ENCODE data around the gene PRM2.

DNA sequence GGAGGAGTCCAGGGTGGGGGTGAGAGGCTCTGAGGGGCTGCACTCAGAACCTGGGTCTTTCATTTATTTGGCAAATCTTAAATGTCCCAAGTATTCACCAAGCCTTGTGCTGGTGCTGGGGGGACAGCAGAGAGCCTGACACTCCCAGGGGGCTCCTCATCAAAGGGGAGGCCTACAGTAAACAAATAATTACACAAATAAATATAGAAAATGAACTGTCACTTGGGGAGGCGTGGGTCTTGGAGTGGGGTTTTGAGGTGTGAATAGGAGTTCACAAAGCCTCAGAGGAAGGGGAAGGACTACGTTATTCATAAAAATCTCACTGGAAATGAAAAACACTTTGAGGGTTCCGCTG is 20.0 kb upstream of the PRM2 start:
- TF ChIP-seq RAD21 (IDR thresholded peaks at IDR 0.05; ENCODE audit: low read length) (no peak), CTCF (IDR thresholded peaks at IDR 0.05) (no peak), CHD2 (IDR thresholded peaks at IDR 0.05; ENCODE audit: low read length, partially characterized antibody) (no peak), SMC3 (IDR thresholded peaks at IDR 0.05; ENCODE audit: low read depth, low read length) (no peak), MXI1 (IDR thresholded peaks at IDR 0.05; ENCODE audit: low read depth, low read length) (no peak), NRF1 (IDR thresholded peaks at IDR 0.05; ENCODE audit: low read depth, low read length) (no peak), EZH2phosphoT487 (IDR thresholded peaks at IDR 0.05; ENCODE audit: borderline replicate concordance, low read depth) (no peak), JUND (IDR thresholded peaks at IDR 0.05) (no peak)
- TF ChIP-seq, protein P1, sequence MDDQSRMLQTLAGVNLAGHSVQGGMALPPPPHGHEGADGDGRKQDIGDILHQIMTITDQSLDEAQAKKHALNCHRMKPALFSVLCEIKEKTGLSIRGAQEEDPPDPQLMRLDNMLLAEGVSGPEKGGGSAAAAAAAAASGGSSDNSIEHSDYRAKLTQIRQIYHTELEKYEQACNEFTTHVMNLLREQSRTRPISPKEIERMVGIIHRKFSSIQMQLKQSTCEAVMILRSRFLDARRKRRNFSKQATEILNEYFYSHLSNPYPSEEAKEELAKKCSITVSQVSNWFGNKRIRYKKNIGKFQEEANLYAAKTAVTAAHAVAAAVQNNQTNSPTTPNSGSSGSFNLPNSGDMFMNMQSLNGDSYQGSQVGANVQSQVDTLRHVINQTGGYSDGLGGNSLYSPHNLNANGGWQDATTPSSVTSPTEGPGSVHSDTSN (IDR thresholded peaks at IDR 0.05): no peak
- TF ChIP-seq, protein P2, sequence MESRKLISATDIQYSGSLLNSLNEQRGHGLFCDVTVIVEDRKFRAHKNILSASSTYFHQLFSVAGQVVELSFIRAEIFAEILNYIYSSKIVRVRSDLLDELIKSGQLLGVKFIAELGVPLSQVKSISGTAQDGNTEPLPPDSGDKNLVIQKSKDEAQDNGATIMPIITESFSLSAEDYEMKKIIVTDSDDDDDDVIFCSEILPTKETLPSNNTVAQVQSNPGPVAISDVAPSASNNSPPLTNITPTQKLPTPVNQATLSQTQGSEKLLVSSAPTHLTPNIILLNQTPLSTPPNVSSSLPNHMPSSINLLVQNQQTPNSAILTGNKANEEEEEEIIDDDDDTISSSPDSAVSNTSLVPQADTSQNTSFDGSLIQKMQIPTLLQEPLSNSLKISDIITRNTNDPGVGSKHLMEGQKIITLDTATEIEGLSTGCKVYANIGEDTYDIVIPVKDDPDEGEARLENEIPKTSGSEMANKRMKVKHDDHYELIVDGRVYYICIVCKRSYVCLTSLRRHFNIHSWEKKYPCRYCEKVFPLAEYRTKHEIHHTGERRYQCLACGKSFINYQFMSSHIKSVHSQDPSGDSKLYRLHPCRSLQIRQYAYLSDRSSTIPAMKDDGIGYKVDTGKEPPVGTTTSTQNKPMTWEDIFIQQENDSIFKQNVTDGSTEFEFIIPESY (IDR thresholded peaks at IDR 0.05; ENCODE audit: borderline replicate concordance, low read depth): no peak

Data from SK-N-SH (cell line).